ENCODE measurements around the gene HSFY1.
"Not testable (repeated sequence)": the region's sequence is repeated elsewhere in the genome, so short reads cannot be mapped to it uniquely, and the experiment has no call there.

Gene HSFY1

GRCh38 chrY:18546420-18546819 lies at the start of gene HSFY1:
HSFY1 (plus strand) TSS chrY:18546720; CDS start chrY:18546788, 68 bp downstream.
- H3K27ac ChIP-seq (ENCODE audit: low read depth, low read length); H3K4me3 ChIP-seq (ENCODE audit: low read depth, low read length); H3K9me3 ChIP-seq (ENCODE audit: control insufficient read depth, insufficient read depth, low read depth, low read length); H3K9ac ChIP-seq (ENCODE audit: low read length); H3K4me1 ChIP-seq (ENCODE audit: control insufficient read depth, insufficient read depth, low read length); H3K36me3 ChIP-seq (ENCODE audit: control insufficient read depth, insufficient read depth, low read length); H3K27me3 ChIP-seq (ENCODE audit: control insufficient read depth, insufficient read depth, low read length): not testable (repeated sequence)

- not testable (repeated sequence) for H3K4me3 ChIP-seq (ENCODE audit: low read depth, low read length); H3K27me3 ChIP-seq (ENCODE audit: control insufficient read depth, insufficient read depth, low read length); H3K36me3 ChIP-seq (ENCODE audit: control insufficient read depth, insufficient read depth, low read length); H3K4me1 ChIP-seq (ENCODE audit: control insufficient read depth, insufficient read depth, low read length); H3K9me3 ChIP-seq (ENCODE audit: control insufficient read depth, insufficient read depth, low read depth, low read length); H3K9ac ChIP-seq (ENCODE audit: low read length); H3K27ac ChIP-seq (ENCODE audit: low read depth, low read length)
These were observed 42.3 kb upstream of the HSFY1 start for GRCh38 chrY:18504266-18504665.

- H3K9me3 ChIP-seq (ENCODE audit: control insufficient read depth, insufficient read depth, low read depth, low read length); H3K27me3 ChIP-seq (ENCODE audit: control insufficient read depth, insufficient read depth, low read length); H3K4me3 ChIP-seq (ENCODE audit: low read depth, low read length); H3K4me1 ChIP-seq (ENCODE audit: control insufficient read depth, insufficient read depth, low read length); H3K27ac ChIP-seq (ENCODE audit: low read depth, low read length); H3K9ac ChIP-seq (ENCODE audit: low read length); H3K36me3 ChIP-seq (ENCODE audit: control insufficient read depth, insufficient read depth, low read length): not testable (repeated sequence)
These were observed 15.4 kb upstream of the HSFY1 start for GRCh38 chrY:18530995-18531655.

GRCh38 chrY:18538952-18539351 lies 7.6 kb upstream of the HSFY1 start:
- not testable (repeated sequence) for H3K4me3 ChIP-seq (ENCODE audit: low read depth, low read length); H3K9me3 ChIP-seq (ENCODE audit: control insufficient read depth, insufficient read depth, low read depth, low read length); H3K4me1 ChIP-seq (ENCODE audit: control insufficient read depth, insufficient read depth, low read length); H3K27me3 ChIP-seq (ENCODE audit: control insufficient read depth, insufficient read depth, low read length); H3K27ac ChIP-seq (ENCODE audit: low read depth, low read length); H3K36me3 ChIP-seq (ENCODE audit: control insufficient read depth, insufficient read depth, low read length); H3K9ac ChIP-seq (ENCODE audit: low read length)

GRCh38 chrY:18553132-18553531 lies 6.6 kb downstream of the HSFY1 start:
- not testable (repeated sequence) for H3K27ac ChIP-seq (ENCODE audit: low read depth, low read length); H3K9me3 ChIP-seq (ENCODE audit: control insufficient read depth, insufficient read depth, low read depth, low read length); H3K4me3 ChIP-seq (ENCODE audit: low read depth, low read length); H3K9ac ChIP-seq (ENCODE audit: low read length); H3K4me1 ChIP-seq (ENCODE audit: control insufficient read depth, insufficient read depth, low read length); H3K27me3 ChIP-seq (ENCODE audit: control insufficient read depth, insufficient read depth, low read length); H3K36me3 ChIP-seq (ENCODE audit: control insufficient read depth, insufficient read depth, low read length)

- not testable (repeated sequence) for H3K36me3 ChIP-seq (ENCODE audit: control insufficient read depth, insufficient read depth, low read length); H3K9me3 ChIP-seq (ENCODE audit: control insufficient read depth, insufficient read depth, low read depth, low read length); H3K4me3 ChIP-seq (ENCODE audit: low read depth, low read length); H3K27ac ChIP-seq (ENCODE audit: low read depth, low read length); H3K27me3 ChIP-seq (ENCODE audit: control insufficient read depth, insufficient read depth, low read length); H3K9ac ChIP-seq (ENCODE audit: low read length); H3K4me1 ChIP-seq (ENCODE audit: control insufficient read depth, insufficient read depth, low read length)
These were observed 19.4 kb downstream of the HSFY1 start for GRCh38 chrY:18565915-18566314.

Data from HUES6 (cell line).